Stimulated activated CD8-positive, alpha-beta memory T cell treated with anti-CD3 and anti-CD28 coated beads, Interleukin-7, amount 100 ng/mL, for 4 hours (primary cell): Measurements from ENCODE around the gene ALG9.

Experiments used
- DNase-seq, 2 donors: peaks; one replicate each; pipeline ENCODE4 v3.0.0-alpha.2; 2020; ENCODE audit warnings: low read depth in 2 of 2

The ALG9 gene

GRCh38 chr11:111765320-111765983 lies 105.9 kb downstream of the ALG9 start:
- no peak for DNase-seq

GRCh38 chr11:111764621-111765020 lies 106.8 kb downstream of the ALG9 start:
- no peak for DNase-seq

GRCh38 chr11:111762981-111763643 lies 108.3 kb downstream of the ALG9 start:
- no peak for DNase-seq

GRCh38 chr11:111762526-111762925 lies 108.9 kb downstream of the ALG9 start:
- no peak for DNase-seq

- no peak for DNase-seq
These were observed 110.3 kb downstream of the ALG9 start for GRCh38 chr11:111761036-111761435.

GRCh38 chr11:111759778-111760407 lies 111.5 kb downstream of the ALG9 start:
- no peak for DNase-seq

- no peak for DNase-seq
These were observed 112.0 kb downstream of the ALG9 start for GRCh38 chr11:111759376-111759775.

GRCh38 chr11:111756097-111756496 lies 115.3 kb downstream of the ALG9 start:
- DNase-seq: no peak

GRCh38 chr11:111749646-111750045 lies 121.7 kb downstream of the ALG9 start:
- DNase-seq: no peak

- DNase-seq: no peak
These were observed 123.2 kb downstream of the ALG9 start for GRCh38 chr11:111748035-111748804.

- no peak for DNase-seq
These were observed 125.5 kb downstream of the ALG9 start for GRCh38 chr11:111745719-111746504.

GRCh38 chr11:111743700-111744099 lies 127.7 kb downstream of the ALG9 start:
- no peak for DNase-seq

- no peak for DNase-seq
These were observed 129.6 kb downstream of the ALG9 start for GRCh38 chr11:111741751-111742150.

GRCh38 chr11:111739299-111739698 lies 132.1 kb downstream of the ALG9 start:
- no peak for DNase-seq

GRCh38 chr11:111737444-111738210 lies 133.8 kb downstream of the ALG9 start:
- DNase-seq: no peak

- no peak for DNase-seq
These were observed 134.5 kb downstream of the ALG9 start for GRCh38 chr11:111736621-111737443.
